ENCODE data around the gene PSMG2.

PSMG2 gene
- long read RNA-seq, transcript PSMG2-201 (7 exons, 1,686 nt): major isoform, 865 of 918 reads
- long read RNA-seq, transcript PSMG2-210 (6 exons, 1,036 nt): minor isoform, 28 of 918 reads
- long read RNA-seq, partial matches to known transcripts: 7 of 918 reads
- long read RNA-seq, other reads (novel, unspliced or antisense): 17 of 918 reads

- no peaks in the 10 kb centered on the region for H3K27me3 ChIP-seq (ENCODE audit: insufficient read depth, poor library complexity, severe bottlenecking)
- TF ChIP-seq GABPA (IDR thresholded peaks at IDR 0.05; ENCODE audit: low read depth) (no peak), REST (IDR thresholded peaks at IDR 0.05; ENCODE audit: insufficient replicate concordance, low read depth) (peak; percentile 78), POLR2AphosphoS5 (IDR thresholded peaks at IDR 0.05; ENCODE audit: low read depth) (peak; percentile 88)
- H3K27ac ChIP-seq (replicated peaks): peak within 1 kb of the TSS; percentile 100
- DNase-seq (ENCODE audit: low read depth in 1 of 2, low spot score in 1 of 2): peak; percentile 81 to 93
- peak within 1 kb of the TSS; percentile 91 for H3K4me3 ChIP-seq (replicated peaks; ENCODE audit: insufficient read depth, low read length)
These were observed at the start of gene PSMG2, which contains the start of gene CEP76 for GRCh38 chr18:12702221-12703095. TSS of gene PSMG2 (plus strand) at chr18:12703042. CDS start at chr18:12703108, 66 bp downstream. TSS of gene CEP76 (minus strand) at chr18:12702723. CDS start at chr18:12702548, 175 bp downstream.

GRCh38 chr18:12654971-12655370 is 47.9 kb upstream of the PSMG2 start:
- no peak for DNase-seq (ENCODE audit: low read depth in 1 of 2, low spot score in 1 of 2)
- no peak for TF ChIP-seq CTCF (IDR thresholded peaks at IDR 0.05; ENCODE audit: insufficient read depth, low read length)
- no peak for TF ChIP-seq GABPA (IDR thresholded peaks at IDR 0.05; ENCODE audit: low read depth)
- TF ChIP-seq POLR2AphosphoS5 (IDR thresholded peaks at IDR 0.05; ENCODE audit: low read depth): no peak
- TF ChIP-seq SPI1 (IDR thresholded peaks at IDR 0.05; ENCODE audit: borderline replicate concordance, low read depth): no peak
- TF ChIP-seq REST (IDR thresholded peaks at IDR 0.05; ENCODE audit: insufficient replicate concordance, low read depth): no peak
- peaks cover 45% of the 10 kb centered on the region for H3K27me3 ChIP-seq (ENCODE audit: insufficient read depth, poor library complexity, severe bottlenecking)
- H3K4me3 ChIP-seq (replicated peaks; ENCODE audit: insufficient read depth, low read length): no peak overlapping the region
- H3K27ac ChIP-seq (replicated peaks): no peak overlapping the region

- no peak for DNase-seq (ENCODE audit: low read depth in 1 of 2, low spot score in 1 of 2)
- H3K27me3 ChIP-seq (ENCODE audit: insufficient read depth, poor library complexity, severe bottlenecking): peaks cover 39% of the 10 kb centered on the region
- peak overlapping the region; percentile 73; the same call in 1 of the 2 replicates for H3K4me3 ChIP-seq (replicated peaks; ENCODE audit: insufficient read depth, low read length)
- TF ChIP-seq CTCF (IDR thresholded peaks at IDR 0.05; ENCODE audit: insufficient read depth, low read length): no peak
- no peak for TF ChIP-seq SPI1 (IDR thresholded peaks at IDR 0.05; ENCODE audit: borderline replicate concordance, low read depth)
- TF ChIP-seq GABPA (IDR thresholded peaks at IDR 0.05; ENCODE audit: low read depth): no peak
- TF ChIP-seq REST (IDR thresholded peaks at IDR 0.05; ENCODE audit: insufficient replicate concordance, low read depth): no peak
- TF ChIP-seq POLR2AphosphoS5 (IDR thresholded peaks at IDR 0.05; ENCODE audit: low read depth): no peak
- H3K27ac ChIP-seq (replicated peaks): no peak overlapping the region
These were observed 46.3 kb upstream of the PSMG2 start for GRCh38 chr18:12656605-12656937.
